GM12878 (cell line): Measurements from ENCODE around the gene FAM227A. TPM values are rescaled to one million over a fixed set of nuclear protein-coding genes. Genes with fewer than 3 reads are reported as not detected.

Experiments
- ATAC-seq: fragments of 200-7000 bp; cut with Tn5 transposase; 3 replicates; pipeline ENCODE4 v1.9.1; 2020; ENCODE audit warnings: mild to moderate bottlenecking, moderate library complexity
- BruUV-seq: library from RNA; stranded (reverse); fragments of 400-500 nt; replicated peaks from 2 replicates; lab custom pipeline; 2021; lab: Mats Ljungman, UMichigan
- CTCF ChIA-PET: fragments of 300-600 bp; sonication (Branson Sonifier 250); formaldehyde crosslinking; extraction: SDS; loops from one replicate; lab custom pipeline; 2021; ENCODE audit warnings: inconsistent platforms; lab: Yijun Ruan, JAX
- POLR2A ChIA-PET: fragments of 350-600 bp; formaldehyde crosslinking; extraction: SDS; loops from one replicate; lab custom pipeline; 2021; ENCODE audit warnings: inconsistent platforms; lab: Charles Lee
- RAD21 ChIA-PET: fragments of 300-600 bp; sonication (Branson Sonifier 250); formaldehyde crosslinking; loops from one replicate; lab custom pipeline; 2023; ENCODE audit warnings: antibody characterized with exemption; ENCODE audit not compliant: unreplicated experiment; lab: Charles Lee
- SMC1A ChIA-PET: fragments of 300-600 bp; sonication (Branson Sonifier 250); formaldehyde crosslinking; loops from one replicate; lab custom pipeline; 2023; ENCODE audit not compliant: unreplicated experiment, uncharacterized antibody; lab: Charles Lee
- DNase-seq: peaks from one replicate; pipeline ENCODE4 v3.0.0-alpha.2; 2011; ENCODE audit warnings: low read depth, low spot score
- FAIRE-seq: peaks from 3 replicates; lab custom pipeline; 2011; peaks lifted over from hg19 to GRCh38; lab: Jason Lieb, UNC
- H2AFZ ChIP-seq: 2 replicates; pipeline ENCODE4 v1.6.0; 2011; ENCODE audit warnings: low read depth, low read length, control low read depth; ENCODE audit not compliant: control insufficient read depth
- H3K27ac ChIP-seq: 2 replicates; pipeline ENCODE4 v1.5.1; 2011; ENCODE audit warnings: control low read depth; ENCODE audit not compliant: control insufficient read depth, insufficient read depth
- H3K27me3 ChIP-seq, 2 experiments: replicated peaks in 1 of 2; 2 replicates each; pipeline versions ENCODE4 v1.6.0 to v1.6.1; 2011; ENCODE audit warnings: low read length in 1 of 2; ENCODE audit not compliant: control insufficient read depth in 2 of 2, insufficient read depth in 2 of 2
- H3K36me3 ChIP-seq, 2 experiments: 2 replicates each; pipeline ENCODE4 v1.5.1; 2011; ENCODE audit warnings: low read length in 1 of 2; ENCODE audit not compliant: control insufficient read depth in 2 of 2, insufficient read depth in 2 of 2
- H3K4me1 ChIP-seq: 2 replicates; pipeline ENCODE4 v1.6.1; 2011; ENCODE audit warnings: mild to moderate bottlenecking, low read length, moderate library complexity, mixed read lengths; ENCODE audit not compliant: control insufficient read depth, insufficient read depth
- H3K4me2 ChIP-seq: 2 replicates; pipeline ENCODE4 v1.6.0; 2011; ENCODE audit warnings: control low read depth; ENCODE audit not compliant: control insufficient read depth, insufficient read depth
- H3K4me3 ChIP-seq: fragments of 200-600 bp; sonication (generic); 2 replicates; pipeline ENCODE4 v1.5.1; 2016
- H3K79me2 ChIP-seq: 2 replicates; pipeline ENCODE4 v1.6.0; 2011; ENCODE audit warnings: low read length; ENCODE audit not compliant: control insufficient read depth, insufficient read depth
- H3K9ac ChIP-seq: 2 replicates; pipeline ENCODE4 v1.8.0; 2011; ENCODE audit warnings: low read length, control low read depth, mixed read lengths; ENCODE audit not compliant: control insufficient read depth, insufficient read depth
- H3K9me3 ChIP-seq: replicated peaks from 3 replicates; pipeline ENCODE4 v1.5.1; 2011; ENCODE audit warnings: mild to moderate bottlenecking, low read length; ENCODE audit not compliant: control insufficient read depth, insufficient read depth
- H4K20me1 ChIP-seq: 2 replicates; pipeline ENCODE4 v1.6.0; 2011; ENCODE audit not compliant: control insufficient read depth, insufficient read depth
- EZH2 ChIP-seq: IDR thresholded peaks from 2 replicates; pipeline ENCODE4 v1.6.1; 2012; ENCODE audit warnings: low read depth, mild to moderate bottlenecking, control low read depth, inconsistent platforms, low read length, borderline replicate concordance; ENCODE audit not compliant: control insufficient read depth
- MXI1 ChIP-seq: fragments of 150-350 bp; IDR thresholded peaks from 2 replicates; pipeline ENCODE4 v1.6.1; 2011; ENCODE audit warnings: low read depth, mild to moderate bottlenecking, inconsistent platforms, low read length, improper control_type of control experiment
- STAT1 ChIP-seq: fragments of 450-650 bp; conservative IDR thresholded peaks from 2 replicates; pipeline ENCODE4 v1.6.1; 2014; ENCODE audit warnings: antibody characterized with exemption, mild to moderate bottlenecking
- WGBS: methylation state at CpG from one replicate; pipeline ENCODE4 v1.1.6; 2016; ENCODE audit warnings: low lambda C conversion rate; ENCODE audit not compliant: insufficient replicate concordance, insufficient coverage; ENCODE audit errors: missing lambda C conversion rate; 5-methylcytosine and 5-hydroxymethylcytosine counted together
- in situ Hi-C: fragments of 300-500 bp; cut with MboI; formaldehyde crosslinking; loops from 9 replicates; pipeline ENCODE4 v1.14.3; 2018; ENCODE audit warnings: mixed read lengths
- intact Hi-C: fragments of 100-400 bp; cut with micrococcal nuclease; formaldehyde crosslinking; loops from one replicate; pipeline ENCODE4 v1.14.2; 2022; ENCODE audit not compliant: unreplicated experiment
- polyA plus RNA-seq, 11 experiments: library from polyadenylated mRNA; depleted of rRNA in 4 of 11; unstranded in 6 of 11; stranded (reverse) in 5 of 11; fragments of >200 nt; fragmentation: Nextera tagmentation in 4 of 11; fragmentation: Illumina TruSeq in 1 of 11; extraction: Ambion mirVana in 4 of 11; extraction: Trizol in 1 of 11; gene quantifications; 1 replicate in 1 of 11; 2 replicates in 10 of 11; pipeline versions ENCODE4 v1.2.1 to v1.2.3, GENCODE V29; 2011 to 2016; ENCODE audit warnings: inconsistent platforms in 2 of 11, missing spikeins in 2 of 11, low read depth in 1 of 11
- total RNA-seq, 4 experiments: library from RNA; depleted of rRNA in 3 of 4; stranded (reverse); fragments of >200 nt in 3 of 4; fragmentation: Illumina TruSeq in 1 of 4; extraction: Trizol in 1 of 4; gene quantifications; 2 replicates each; pipeline versions ENCODE4 v1.2.1 to v1.2.3, GENCODE V29; 2013 to 2021
- TF ChIP-seq, protein P1 (sequence below): fragments of 450-650 bp; IDR thresholded peaks from 2 replicates; pipeline ENCODE4 v1.6.1; 2017; ENCODE audit warnings: antibody characterized with exemption, mild to moderate bottlenecking, moderate library complexity

The FAM227A gene
- total and polyA plus RNA-seq, 10 of the 15 experiments (the other 5 are each of a cell fraction or from before 2014, with no cell fraction given) = 0.02 to 0.59 (median 0.25) TPM

- TF ChIP-seq, protein P1, sequence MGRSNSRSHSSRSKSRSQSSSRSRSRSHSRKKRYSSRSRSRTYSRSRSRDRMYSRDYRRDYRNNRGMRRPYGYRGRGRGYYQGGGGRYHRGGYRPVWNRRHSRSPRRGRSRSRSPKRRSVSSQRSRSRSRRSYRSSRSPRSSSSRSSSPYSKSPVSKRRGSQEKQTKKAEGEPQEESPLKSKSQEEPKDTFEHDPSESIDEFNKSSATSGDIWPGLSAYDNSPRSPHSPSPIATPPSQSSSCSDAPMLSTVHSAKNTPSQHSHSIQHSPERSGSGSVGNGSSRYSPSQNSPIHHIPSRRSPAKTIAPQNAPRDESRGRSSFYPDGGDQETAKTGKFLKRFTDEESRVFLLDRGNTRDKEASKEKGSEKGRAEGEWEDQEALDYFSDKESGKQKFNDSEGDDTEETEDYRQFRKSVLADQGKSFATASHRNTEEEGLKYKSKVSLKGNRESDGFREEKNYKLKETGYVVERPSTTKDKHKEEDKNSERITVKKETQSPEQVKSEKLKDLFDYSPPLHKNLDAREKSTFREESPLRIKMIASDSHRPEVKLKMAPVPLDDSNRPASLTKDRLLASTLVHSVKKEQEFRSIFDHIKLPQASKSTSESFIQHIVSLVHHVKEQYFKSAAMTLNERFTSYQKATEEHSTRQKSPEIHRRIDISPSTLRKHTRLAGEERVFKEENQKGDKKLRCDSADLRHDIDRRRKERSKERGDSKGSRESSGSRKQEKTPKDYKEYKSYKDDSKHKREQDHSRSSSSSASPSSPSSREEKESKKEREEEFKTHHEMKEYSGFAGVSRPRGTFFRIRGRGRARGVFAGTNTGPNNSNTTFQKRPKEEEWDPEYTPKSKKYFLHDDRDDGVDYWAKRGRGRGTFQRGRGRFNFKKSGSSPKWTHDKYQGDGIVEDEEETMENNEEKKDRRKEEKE = no peak
- TF ChIP-seq STAT1 = no peak
Measured at GRCh38 chr22:38699784-38700183, 43.6 kb upstream of the FAM227A start (continued).

GRCh38 chr22:38699143-38699542, 43.0 kb upstream of the FAM227A start:
- no peak overlapping the region for H2AFZ ChIP-seq
- intact Hi-C loops (no loop called here), in situ Hi-C loops (no loop called here)
- SMC1A ChIA-PET = interaction anchor here (0.7 to 7.6 kb wide), 9 partner anchors 9 to 197 kb away, joined by 3 to 54 read pairs (median 5); partner anchors contain the start of genes CBY1, FAM227A, GTPBP1 and TOMM22
- peak overlapping the region; percentile 86 for H3K4me3 ChIP-seq
- H3K9me3 ChIP-seq = no peaks in the 10 kb centered on the region
- RAD21 ChIA-PET = interaction anchor here (1.2 to 5.3 kb wide), 4 partner anchors 9 to 394 kb away, joined by 3 to 30 read pairs (median 8); partner anchors contain the start of gene TOMM22
- POLR2A ChIA-PET = interaction anchor here (0.6 to 5.9 kb wide), 10 partner anchors 8 to 243 kb away, joined by 3 to 43 read pairs (median 4); partner anchors contain the start of genes DMC1, SUN2 and TOMM22
- H3K79me2 ChIP-seq = peaks cover 55% of the 10 kb centered on the region
- DNase-seq (no peak), FAIRE-seq (no peak), ATAC-seq (no peak)
- TF ChIP-seq MXI1 (peak; percentile 53; the same call in 1 of the 2 replicates), EZH2 (no peak)
- peaks cover 8% of the 10 kb centered on the region for H3K4me1 ChIP-seq
- 54% methylated on average over 5 of the region's 5 CpGs for WGBS
- H3K36me3 ChIP-seq = 0 out of 4 replicates have a peak, but pooled peaks cover 0 to 7% of the 10 kb centered on the region in 2 experiments
- BruUV-seq = no TSS peak
- H3K9ac ChIP-seq = peak overlapping the region; percentile 90; the same call in 1 of the 2 replicates
- no peaks in the 10 kb centered on the region for H4K20me1 ChIP-seq
- H3K4me2 ChIP-seq = peak overlapping the region; percentile 83
- CTCF ChIA-PET = interaction anchor here (1.1 to 4.4 kb wide), 3 partner anchors 8 to 647 kb away, joined by 3 to 45 read pairs (median 17); partner anchors contain the start of gene TOMM22
- no peaks in the 10 kb centered on the region for H3K27me3 ChIP-seq
- H3K27ac ChIP-seq = peak overlapping the region; percentile 89
